GM21367 (cell line): ENCODE results near the gene NGEF.

ENCODE experiments used
- ATAC-seq: cut with Tn5 transposase; IDR thresholded peaks from one replicate; pipeline ENCODE4 v1.9.1; 2021; ENCODE audit not compliant: unreplicated experiment

The NGEF gene

GRCh38 chr2:232976176-232976575, 36.9 kb downstream of the NGEF start:
- ATAC-seq: no peak

DNA sequence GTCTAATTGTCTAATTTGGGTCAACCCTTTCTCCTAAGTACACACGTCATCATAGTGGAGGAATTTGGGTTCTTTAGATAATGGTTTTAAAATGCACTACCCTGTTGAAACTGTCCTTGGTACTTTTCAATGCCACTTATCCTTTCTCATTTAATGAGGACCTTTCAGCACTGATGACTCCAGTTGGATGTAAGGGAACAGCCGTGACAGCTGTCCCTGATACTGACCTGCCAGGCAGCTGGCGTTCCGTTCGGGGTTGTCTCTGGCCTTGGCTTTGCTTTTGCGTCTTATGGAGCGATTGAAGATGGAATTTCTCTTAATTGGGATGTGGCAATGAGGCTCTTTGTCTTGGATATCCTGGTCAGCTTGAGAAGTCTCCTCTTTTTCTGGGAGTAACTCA, 38.7 kb downstream of the NGEF start:
- no peak for ATAC-seq

GRCh38 chr2:232973796-232974195, 39.3 kb downstream of the NGEF start:
- ATAC-seq: no peak

- no peak for ATAC-seq
Observed at GRCh38 chr2:232973011-232973735, 39.9 kb downstream of the NGEF start.

DNA sequence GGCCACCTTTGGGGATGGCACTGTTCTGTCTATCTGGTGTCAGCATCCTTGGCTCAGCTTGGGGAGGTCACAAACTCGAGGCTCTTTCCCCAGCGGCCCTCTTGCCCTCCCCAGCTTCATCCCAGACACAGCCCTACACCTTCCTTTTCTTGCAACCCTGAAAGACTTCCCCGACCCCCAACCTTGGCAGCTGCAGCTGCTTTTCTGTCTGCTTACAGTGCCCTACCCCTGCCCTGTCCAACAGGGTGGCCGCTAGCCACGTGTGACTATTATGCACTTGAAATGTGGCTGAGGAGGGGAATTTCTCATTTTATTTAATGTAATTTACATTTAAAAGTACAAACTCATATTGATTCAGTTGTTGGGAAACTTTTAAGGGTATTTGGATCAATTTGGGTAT, 41.3 kb downstream of the NGEF start:
- ATAC-seq: no peak

DNA sequence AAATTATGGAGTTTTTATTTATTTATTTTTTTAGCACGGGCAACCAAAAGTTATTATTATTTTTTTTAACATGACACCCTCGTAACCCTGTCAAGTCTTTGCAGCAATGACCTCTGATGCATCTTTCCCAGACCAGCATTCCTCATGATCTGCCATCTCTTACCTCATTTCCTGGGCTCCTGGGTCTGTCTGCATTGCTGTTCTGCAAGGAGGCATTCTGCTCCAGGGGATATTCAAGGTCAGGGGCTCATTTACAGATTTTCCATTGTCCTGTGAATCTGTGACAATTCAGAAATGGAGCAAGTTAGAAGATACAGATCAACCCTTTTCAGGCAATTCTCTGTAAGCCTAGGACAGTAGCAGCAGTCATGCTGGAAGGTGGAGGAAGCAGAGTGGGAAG, 43.0 kb downstream of the NGEF start:
- ATAC-seq: no peak

DNA sequence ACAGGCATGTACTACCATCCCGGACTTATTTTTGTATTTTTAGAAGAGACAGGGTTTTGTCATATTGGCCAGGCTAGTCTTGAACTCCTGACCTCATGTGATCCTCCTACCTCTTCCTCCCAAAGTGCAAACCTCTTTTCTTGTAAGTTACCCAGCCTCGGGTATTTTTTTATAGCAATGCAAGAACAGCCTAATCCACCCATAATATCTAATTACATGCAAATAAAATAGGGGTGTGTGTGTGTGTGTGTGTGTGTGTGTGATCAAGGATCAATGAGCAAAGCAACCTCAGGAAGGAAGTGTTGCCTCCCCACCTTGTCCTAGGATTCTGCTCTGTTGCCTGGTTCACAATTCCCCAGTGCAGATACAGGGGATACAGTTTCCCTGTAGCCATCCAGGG, 45.6 kb downstream of the NGEF start:
- no peak for ATAC-seq

DNA sequence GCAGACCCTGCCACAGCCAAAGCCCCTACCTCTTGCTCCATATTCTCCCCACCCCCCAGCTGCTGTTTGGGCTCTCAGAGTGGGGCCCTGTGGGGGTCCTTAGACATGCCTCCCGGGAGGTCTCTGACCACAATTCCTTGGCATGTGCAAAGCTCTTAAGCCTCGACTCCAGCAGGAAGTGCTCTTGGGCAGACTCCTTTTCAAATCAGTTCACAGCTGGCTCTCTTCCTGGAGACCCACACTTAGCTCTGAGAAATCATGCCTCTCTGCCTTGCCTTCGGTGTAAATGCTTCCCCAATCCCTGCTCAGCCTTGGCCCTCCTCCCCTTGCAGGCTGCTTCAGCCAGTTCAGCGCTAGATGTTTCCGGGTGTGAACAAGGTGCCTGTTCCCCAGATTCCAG, 46.9 kb downstream of the NGEF start:
- ATAC-seq: no peak

- ATAC-seq: no peak
Observed at GRCh38 chr2:232963913-232964312, 49.1 kb downstream of the NGEF start.

- no peak for ATAC-seq
Observed at GRCh38 chr2:232960862-232961261, 52.2 kb downstream of the NGEF start.

DNA sequence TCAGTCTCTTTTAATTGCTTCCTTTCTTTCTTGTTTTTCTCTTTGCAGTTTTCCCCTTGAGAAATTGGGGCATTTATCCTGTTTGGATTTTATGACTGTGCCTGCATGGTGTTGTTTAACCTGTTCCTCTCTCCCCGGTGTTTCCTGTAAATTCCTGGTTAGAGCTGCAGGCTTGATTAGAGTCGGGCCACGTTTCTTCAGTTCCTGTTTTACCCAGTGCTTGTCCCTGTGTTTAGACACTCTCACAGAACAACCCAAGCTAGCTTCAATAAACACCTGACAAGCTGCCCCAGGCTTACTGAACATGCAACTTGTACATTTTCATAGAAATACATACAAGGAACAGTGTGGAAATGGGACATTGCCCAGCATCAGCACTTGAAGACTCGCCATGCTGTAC, 53.9 kb downstream of the NGEF start:
- no peak for ATAC-seq

GRCh38 chr2:232957657-232958090, 55.4 kb downstream of the NGEF start:
- ATAC-seq: no peak

- no peak for ATAC-seq
Observed at GRCh38 chr2:232955856-232956255, 57.2 kb downstream of the NGEF start.

DNA sequence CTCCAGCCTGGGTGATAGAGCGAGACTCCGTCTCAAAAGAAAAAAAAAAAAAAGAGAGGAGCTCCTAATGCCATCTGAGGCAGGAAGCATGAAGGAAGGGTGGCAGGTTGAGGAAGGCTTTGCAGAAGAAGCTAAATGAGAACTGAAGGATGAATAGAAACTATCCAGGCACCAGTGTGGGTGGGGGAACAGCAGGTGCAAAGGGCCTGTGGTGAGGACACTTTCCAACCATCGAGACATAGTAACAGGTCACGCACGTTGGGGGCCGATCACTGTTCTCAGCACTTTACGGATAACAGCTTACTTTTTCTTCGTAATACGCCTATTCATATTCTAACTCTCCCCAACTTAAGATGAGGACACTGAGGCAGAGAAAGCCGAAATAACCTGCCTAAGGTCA, 58.4 kb downstream of the NGEF start:
- no peak for ATAC-seq

DNA sequence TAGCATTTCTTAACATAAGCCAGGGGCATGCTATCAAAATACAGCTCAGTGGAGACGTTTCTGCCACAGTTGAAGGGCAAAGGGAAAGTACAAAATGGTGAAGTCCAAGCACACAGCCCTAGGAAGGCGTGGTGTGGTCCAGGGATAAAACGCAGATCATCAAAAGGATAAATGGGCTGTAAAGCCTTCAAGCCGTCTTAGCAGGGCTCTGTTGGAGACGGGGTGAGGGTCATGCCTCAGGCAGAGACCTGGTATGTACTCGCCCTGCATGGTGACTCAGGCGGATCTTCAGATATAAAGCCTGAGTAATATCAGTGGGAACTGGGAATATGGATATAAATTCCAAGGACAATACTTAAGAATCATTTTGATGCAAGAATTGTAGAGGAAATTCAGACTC, 61.2 kb downstream of the NGEF start:
- no peak for ATAC-seq

DNA sequence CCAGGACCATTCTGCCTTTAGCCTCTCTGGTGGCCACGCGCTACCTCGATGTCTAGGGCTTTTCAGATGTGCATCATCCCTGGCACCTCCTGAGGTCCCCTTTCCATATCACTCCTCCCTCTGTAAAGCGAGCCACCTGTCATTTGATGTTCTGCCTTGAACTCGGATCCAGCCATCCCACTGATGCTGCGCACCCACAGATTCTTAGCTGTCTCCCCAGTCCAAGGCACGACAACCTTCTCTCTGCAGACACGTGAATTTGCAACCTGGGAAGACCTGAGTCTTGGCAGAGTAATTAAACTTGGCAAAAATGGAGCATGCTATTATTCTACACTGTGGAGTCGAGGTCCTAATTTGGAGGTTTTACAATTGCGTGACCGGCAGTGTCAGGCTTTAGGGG, 61.9 kb downstream of the NGEF start:
- ATAC-seq: no peak

DNA sequence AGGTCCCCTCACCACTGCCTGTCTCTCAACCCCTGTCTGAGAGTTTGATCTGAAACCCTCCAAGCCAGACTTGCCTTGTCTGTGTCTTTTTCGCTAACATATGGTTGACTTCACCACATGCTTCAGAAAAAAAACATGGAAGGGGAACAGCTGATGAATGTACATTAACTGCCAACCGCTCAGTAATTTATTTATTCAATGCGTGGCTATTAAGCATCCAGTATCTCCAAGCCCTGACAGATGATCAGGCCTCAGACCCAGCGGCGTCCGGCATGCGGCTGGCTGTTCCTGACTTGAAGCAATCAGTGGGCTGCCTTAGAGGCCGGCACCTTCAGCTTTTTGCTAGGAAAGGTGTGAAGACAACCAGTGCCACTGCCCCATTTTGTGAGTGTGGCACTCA, 62.3 kb downstream of the NGEF start:
- no peak for ATAC-seq

DNA sequence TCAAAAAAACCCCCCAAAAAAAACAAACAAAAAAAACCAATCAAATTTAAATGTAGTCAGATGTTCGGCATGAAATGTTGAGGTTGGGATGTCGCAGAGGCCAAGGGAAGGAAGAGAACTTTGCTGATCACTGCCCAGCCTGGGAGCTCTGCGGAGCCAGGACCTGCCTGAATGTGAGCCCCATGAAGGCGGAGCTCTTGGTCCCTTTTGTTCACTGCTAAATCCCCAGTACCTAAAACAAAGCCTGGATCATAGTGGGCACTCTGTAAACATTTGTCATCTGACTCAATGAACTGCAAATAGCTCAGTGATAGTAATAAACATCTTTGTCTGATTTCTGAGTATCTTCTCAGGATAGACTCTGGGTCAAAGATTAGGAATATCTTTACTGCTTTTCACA, 64.0 kb downstream of the NGEF start:
- ATAC-seq: no peak

DNA sequence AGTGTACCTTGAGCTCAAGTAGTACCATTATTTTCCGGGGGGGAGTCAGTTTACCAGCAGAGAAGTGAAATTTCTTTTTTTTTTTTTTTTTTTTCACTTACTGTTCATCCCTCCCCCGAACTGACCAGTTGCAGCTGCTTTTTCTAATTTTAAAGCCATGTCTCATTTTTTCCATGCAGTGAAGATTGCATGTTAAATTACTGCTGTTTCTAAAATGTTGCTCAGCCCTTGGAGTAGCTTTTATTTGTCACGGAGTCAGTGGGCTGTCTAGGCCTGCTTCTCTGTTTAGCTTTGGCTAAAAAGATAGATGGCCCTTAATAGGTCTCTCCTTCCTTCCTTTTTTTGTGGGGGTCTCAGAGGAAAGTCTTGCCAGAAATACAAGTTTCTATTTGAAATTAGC, 70.2 kb downstream of the NGEF start:
- ATAC-seq: no peak

DNA sequence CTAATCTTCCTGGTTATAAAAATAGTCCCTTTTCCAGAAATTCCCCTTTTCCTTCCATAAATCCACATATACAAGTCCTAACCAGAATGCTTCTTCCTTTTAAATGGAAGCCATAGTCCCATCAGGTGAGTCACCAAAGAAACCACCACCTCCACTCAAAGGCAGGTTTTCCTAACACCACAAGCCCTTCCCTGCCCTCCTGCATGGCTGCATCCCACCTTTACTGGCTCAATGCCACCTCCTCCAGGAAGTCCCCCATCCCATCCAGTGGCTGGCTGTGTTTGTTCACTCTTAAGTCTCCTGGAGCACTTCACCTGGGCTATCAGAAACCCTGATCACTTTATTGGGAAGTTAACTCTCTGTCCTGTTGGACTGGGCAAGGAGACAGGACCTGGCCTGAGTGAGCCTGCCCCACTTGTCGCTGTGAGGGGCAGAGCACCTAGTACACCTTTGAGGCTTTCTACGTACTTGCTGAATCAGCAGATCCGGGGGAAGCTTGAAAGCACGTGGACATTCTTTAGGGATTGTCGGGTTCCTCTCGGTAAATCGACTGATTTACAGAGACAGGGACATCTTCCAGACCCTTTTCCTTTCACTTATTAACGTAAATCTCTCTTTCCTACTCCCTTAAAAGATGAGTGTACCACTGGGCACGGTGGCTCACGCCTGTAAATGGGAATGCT, 71.0 kb downstream of the NGEF start:
- ATAC-seq: no peak

- no peak for ATAC-seq
Observed at GRCh38 chr2:232941400-232941799, 71.7 kb downstream of the NGEF start.

DNA sequence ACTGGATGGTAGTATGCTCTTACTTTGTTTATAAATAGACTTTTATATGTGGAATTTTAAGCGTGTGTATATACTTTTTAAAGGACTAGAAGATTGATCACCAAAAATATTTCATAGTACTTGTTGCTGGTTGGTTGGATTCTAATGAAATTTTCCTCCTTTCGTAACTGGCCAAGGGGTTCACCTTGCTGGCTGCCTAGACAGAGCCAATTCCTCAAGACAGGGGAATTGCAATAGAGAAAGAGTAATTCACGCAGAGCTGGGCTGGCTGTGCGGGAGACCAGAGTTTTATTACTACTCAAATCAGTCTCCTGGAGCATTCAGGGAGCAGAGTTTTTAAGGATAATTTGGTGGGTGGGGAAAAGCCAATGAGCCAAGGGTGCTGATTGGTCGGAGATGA, 72.3 kb downstream of the NGEF start:
- ATAC-seq: no peak
